Left hindlimb (tissue), 1 donor: ENCODE data around the gene COQ3.
A peak's percentile ranks its signal among the peaks of the same experiment; 100 is the strongest.

Experiments
- DNase-seq: peaks from one replicate; pipeline ENCODE4 v3.0.0-alpha.2; 2018

Gene COQ3

GRCh38 chr6:99393698-99394531, at the start of gene COQ3:
Gene COQ3, minus strand, starts transcription at chr6:99394195. Its CDS starts 16 bp downstream, at chr6:99394179.
- DNase-seq = peak; percentile 88

GRCh38 chr6:99434702-99435530, 40.9 kb upstream of the COQ3 start:
- DNase-seq = no peak

GRCh38 chr6:99432877-99433276, 38.9 kb upstream of the COQ3 start:
- DNase-seq = no peak

DNA sequence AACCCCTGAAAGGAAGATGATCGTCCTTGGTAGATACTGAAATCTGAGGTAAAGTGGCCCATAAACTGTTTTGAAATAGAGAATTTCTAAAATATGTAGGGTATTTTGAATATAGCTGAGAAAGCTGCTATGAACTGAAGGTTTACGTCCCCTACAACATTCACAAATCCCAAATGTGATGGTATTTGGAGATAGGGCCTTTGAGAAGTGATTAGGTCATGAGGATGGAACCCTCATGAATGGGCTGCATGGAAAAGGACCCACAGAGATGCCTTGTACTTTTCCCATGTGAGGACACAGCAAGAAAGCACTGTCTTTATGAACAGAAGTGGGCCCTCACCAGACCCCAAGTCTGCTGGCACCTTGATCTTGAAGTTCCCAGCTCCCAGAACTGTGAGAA, 37.9 kb upstream of the COQ3 start:
- DNase-seq = no peak

- no peak for DNase-seq
These were observed 34.0 kb upstream of the COQ3 start for GRCh38 chr6:99427988-99428387.

DNA sequence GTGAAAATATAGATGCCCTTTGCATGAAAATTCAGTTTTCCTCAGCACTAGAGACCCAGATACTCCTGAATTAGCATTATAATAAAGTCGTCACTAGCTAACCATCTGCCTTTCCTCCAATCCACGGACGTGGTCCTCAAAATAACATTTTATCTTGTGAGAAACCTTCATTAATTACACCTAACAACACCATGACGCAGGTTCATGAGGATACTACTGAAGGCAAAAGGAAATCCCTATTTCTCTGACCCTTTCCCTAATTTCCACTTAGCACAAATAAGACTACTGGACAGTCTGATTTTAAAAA, 32.4 kb upstream of the COQ3 start:
- no peak for DNase-seq

DNA sequence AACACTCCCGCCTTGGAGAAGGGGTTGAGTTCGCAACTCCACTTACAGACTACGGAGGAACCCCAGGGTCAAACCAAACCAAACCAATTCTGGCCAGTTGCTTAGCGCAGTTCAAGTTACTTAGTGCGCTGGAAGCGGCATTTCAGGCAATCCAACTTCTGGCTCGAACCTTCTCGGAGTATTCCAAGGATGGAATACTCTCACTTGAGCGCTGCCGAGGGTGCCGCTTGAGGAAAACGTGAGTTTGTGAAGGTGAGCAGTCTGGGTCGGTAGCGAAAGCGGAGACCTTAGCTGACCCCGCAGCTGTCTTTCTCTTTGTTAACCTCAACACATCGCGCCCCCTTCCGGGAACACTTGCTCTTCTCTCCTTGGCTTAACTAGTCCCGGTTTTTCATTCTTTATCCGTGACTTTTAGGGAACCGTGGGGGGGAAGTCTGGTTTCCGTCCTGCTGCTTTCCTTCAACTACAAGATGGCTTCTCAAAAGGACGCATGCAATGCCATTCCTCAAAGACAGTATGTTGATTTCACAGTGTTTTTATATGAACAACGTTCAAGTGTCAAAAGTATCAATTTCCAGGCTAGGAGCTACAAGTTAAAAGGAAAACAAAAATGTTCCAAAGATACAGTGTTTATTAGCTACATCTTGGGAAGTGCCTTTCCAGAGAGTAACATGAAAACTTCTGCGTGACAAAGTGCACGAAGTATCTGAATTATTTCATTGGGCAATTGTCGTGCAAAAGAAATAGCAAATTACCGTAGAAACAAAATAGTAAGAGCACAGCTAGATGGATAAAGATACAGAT, 31.9 kb upstream of the COQ3 start:
- peak; percentile 90 for DNase-seq

GRCh38 chr6:99424761-99425646, 31.0 kb upstream of the COQ3 start, which contains the start of gene PNISR:
Gene PNISR, minus strand, starts transcription at chr6:99425308. Its CDS starts 10,649 bp downstream, at chr6:99414659.
- DNase-seq = peak; percentile 95

- DNase-seq = no peak
These were observed 30.0 kb upstream of the COQ3 start for GRCh38 chr6:99424022-99424421.

GRCh38 chr6:99422912-99423311, 28.9 kb upstream of the COQ3 start:
- no peak for DNase-seq

DNA sequence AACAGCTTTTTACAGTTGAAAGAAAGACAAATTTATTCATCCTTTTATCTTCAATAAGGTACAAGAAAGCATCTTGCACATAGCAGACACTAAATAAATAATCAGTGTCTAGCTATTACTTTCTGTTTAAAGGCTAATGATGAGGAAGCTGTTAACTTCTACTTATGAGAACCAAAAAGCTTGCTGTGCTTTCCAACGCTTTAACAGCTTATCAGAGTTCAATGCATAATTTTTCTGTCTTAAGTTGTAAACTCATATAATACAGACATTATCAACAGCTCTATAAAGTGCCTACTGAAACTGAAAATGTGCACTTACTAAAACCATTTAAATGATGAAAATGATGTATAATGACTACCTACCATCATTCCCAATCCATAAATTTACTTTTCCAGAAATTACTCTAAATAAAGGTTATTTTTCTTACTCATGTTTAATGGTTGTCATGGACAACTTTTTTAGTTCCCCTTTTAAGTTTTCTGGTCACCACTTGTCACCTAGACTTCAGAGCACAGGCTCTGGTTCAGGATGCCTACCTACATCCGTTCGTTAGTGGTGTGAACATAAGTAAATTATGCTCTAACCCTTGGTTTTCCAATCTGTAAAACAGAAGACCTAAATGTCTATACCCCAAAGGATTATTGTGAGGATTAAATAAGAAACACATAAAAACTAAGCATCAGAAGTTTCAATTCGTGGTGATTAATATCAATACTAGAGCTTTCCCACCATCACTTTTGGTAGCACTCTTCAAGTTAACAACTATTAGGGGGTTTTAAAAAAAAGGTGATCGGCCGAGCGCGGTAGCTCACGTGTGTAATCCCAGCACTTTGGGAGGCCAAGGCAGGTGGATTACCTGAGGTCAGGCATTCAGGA, 23.1 kb upstream of the COQ3 start:
- no peak for DNase-seq

DNA sequence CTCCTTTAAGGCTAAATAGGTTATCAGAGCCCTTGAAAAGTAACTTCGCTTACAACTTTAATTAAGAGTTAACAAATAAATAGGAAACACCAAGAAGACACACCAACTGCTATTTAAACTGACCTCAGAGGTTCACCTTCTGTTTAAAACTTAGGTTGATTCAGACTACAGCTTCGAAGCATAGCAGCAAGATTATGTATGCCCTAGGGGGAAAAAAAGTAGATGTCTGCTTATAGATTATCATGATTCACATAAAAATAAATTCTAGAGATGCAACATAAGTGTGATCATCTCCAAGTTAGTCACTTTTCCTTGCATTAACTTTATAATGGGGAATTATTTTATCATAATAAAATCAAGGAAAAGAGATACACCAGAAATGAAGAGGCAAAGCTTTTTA, 22.2 kb upstream of the COQ3 start:
- no peak for DNase-seq

DNA sequence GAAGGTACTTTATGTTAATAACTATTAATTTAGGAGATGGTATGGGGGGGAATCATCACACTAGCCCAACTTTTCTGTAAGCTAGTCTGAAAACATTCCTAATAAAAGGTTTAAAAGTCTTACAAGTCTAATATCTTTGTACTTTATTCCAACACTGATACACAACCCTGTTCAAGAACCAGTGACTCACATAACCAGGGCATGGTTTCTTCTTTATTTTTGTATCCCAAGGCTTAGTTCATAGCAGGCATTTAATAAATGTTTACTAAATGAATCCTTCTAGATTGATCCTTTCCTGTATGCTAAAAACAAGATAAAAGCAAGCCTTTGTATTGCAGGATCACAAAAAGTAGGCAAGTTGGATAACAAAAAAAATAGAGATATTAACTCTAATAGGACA, 21.5 kb upstream of the COQ3 start:
- DNase-seq = no peak

DNA sequence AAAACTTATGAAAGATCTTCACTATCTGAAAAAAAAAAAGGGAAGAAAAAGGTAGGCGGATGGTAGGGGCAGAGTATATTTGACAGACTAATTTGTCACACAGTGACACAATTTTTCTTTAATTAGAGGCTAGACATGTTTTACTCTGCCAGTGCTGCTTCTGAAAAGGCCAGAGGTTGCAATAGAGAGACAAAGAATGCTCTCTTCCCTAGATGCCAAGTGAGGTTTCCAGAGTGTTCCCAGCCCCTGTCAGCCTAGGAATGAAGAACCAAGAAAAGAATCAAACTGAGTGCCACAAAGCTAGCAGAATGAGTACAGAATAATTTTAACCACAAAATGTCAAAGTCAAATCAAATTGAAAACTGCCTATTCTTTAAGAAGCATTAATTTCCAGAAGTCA, 18.1 kb upstream of the COQ3 start:
- no peak for DNase-seq

DNA sequence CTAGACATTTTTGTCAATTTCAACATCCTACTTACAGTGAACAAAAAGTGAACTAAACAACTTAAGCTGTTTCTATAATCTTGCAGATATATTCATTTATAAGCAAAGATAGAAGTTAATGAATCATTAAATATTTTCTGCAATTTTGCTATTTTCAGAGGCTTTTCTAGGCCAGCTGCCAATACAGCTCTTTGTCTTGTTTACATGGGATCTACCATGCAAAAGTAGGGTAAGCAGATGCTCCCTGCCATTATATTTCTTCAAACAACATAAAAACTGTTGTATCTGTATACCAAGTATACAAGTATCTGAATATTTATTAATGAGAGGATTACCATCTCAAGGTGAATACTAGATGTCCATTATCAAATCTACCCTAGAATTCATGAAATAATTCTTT, 15.7 kb upstream of the COQ3 start:
- no peak for DNase-seq

DNA sequence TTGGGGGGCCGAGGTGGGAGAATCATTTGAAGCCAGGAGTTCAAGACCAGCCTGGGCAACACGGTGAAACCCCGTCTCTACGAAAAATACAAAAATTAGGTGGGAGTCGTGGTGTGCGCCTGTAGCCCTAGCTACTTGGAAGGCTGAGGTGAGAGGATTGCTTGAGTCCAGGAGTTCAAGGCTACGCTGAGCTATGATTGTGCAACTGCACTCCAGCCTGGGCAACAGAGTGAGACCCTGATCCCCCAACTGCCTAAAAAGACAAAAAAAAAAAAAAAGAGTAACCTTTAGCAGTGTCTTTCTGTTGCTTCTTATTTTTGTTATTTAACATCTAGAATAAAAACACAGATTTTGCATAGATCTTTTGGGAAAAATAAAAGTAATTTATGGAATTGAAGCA, 13.1 kb upstream of the COQ3 start:
- DNase-seq = no peak

DNA sequence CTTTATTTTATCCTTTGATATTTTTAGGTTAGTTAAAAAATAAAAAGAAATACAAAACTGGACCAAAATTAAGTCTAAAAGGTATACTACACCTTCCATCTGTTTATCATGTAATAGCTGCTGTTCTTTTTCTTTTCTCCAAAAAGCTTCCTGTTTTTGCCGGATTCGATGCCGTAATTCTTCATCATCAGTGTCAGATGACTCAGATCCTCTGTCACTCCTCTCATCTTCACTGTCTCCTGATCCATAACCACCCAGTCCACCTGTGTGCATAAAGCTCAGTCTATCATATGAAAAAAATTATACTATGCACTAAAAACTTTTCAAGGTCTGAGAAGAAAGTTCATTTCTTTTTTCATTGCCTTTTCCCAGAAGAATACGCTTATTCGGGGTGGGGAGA, 8.5 kb upstream of the COQ3 start:
- no peak for DNase-seq

GRCh38 chr6:99397287-99397686, 3.3 kb upstream of the COQ3 start:
- DNase-seq = no peak

- no peak for DNase-seq
These were observed 663 bp downstream of the COQ3 start for GRCh38 chr6:99393366-99393697.

- no peak for DNase-seq
These were observed 3.1 kb downstream of the COQ3 start for GRCh38 chr6:99390896-99391295.

DNA sequence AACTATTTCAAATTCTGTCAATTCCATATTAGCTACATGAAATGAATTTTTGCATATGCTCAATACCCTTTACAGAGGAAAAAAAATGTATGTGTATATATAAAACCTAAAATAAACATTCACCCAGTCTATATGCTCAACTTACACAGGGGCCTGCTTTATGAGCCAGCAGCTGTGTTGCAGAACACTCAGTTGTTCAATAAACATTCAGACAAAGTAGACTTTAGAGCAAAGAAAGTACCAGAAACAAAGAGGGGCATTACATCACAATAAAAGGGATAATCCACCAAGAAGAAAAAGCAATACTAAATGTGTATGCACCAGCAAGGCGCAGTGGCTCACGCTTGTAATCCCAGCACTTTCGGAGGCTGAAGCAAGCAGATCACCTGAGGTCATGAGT, 9.5 kb downstream of the COQ3 start:
- DNase-seq = no peak
